Measurements from ENCODE around the gene KCNH6. TPM values are rescaled to one million over a fixed set of nuclear protein-coding genes. Genes with fewer than 3 reads are reported as not detected.
A peak's percentile ranks its signal among the peaks of the same experiment; 100 is the strongest.

Gene KCNH6
- total RNA-seq, 2 experiments from 2014 or later, result not detected

- Histone ChIP-seq H3K4me1 (ENCODE audit: insufficient read depth, low read length) (no peaks in the 10 kb centered on the region), H3K27me3 (ENCODE audit: control insufficient read depth in 1 of 2, insufficient read depth in 2 of 2, low read length in 2 of 2) (no peaks in the 10 kb centered on the region), H3K4me3 (ENCODE audit: low read length) (no peak overlapping the region), H3K9me3 (ENCODE audit: control insufficient read depth in 1 of 2, insufficient read depth in 1 of 2, low read length in 2 of 2) (no peaks in the 10 kb centered on the region), H3K36me3 (ENCODE audit: insufficient read depth, low read length) (no peaks in the 10 kb centered on the region), H3K27ac (ENCODE audit: low read depth in 1 of 2, low read length in 2 of 2) (no peak overlapping the region)
- H3K27ac Mint-ChIP-seq, result no peak overlapping the region
- DNase-seq, result no peak
- H3K27me3 Mint-ChIP-seq, result peaks cover 5% of the 10 kb centered on the region
- H3K36me3 Mint-ChIP-seq (ENCODE audit: low read depth), result no peaks in the 10 kb centered on the region
- ChIA-PET POLR2A (no interaction called here), CTCF (no interaction called here)
- TF ChIP-seq CTCF (IDR thresholded peaks at IDR 0.05), result no peak
- H3K9me3 Mint-ChIP-seq, result no peaks in the 10 kb centered on the region
- no peak for ATAC-seq (ENCODE audit: poor library complexity)
- H3K4me3 Mint-ChIP-seq, result no peak overlapping the region
- intact Hi-C loops (cut with DNase I, micrococcal nuclease), result no loop called here
- no peaks in the 10 kb centered on the region for H3K4me1 Mint-ChIP-seq (ENCODE audit: low read depth)
Measured at GRCh38 chr17:63496663-63497400, 26.3 kb upstream of the KCNH6 start.

GRCh38 chr17:63497708-63498483 is 25.3 kb upstream of the KCNH6 start:
- H3K4me3 Mint-ChIP-seq, result no peak overlapping the region
- H3K4me1 Mint-ChIP-seq (ENCODE audit: low read depth), result no peaks in the 10 kb centered on the region
- ATAC-seq (ENCODE audit: poor library complexity) (no peak), DNase-seq (peak in 3 of 14 experiments; percentile 11 to 37 (median 16))
- CTCF ChIA-PET, result no interaction called here
- POLR2A ChIA-PET, result no interaction called here
- TF ChIP-seq CTCF (IDR thresholded peaks at IDR 0.05), result no peak
- peaks cover 9% of the 10 kb centered on the region for H3K27me3 Mint-ChIP-seq
- Histone ChIP-seq H3K27ac (ENCODE audit: low read depth in 1 of 2, low read length in 2 of 2) (no peak overlapping the region), H3K4me3 (ENCODE audit: low read length) (no peak overlapping the region), H3K9me3 (ENCODE audit: control insufficient read depth in 1 of 2, insufficient read depth in 1 of 2, low read length in 2 of 2) (no peaks in the 10 kb centered on the region), H3K36me3 (ENCODE audit: insufficient read depth, low read length) (no peaks in the 10 kb centered on the region), H3K4me1 (ENCODE audit: insufficient read depth, low read length) (no peaks in the 10 kb centered on the region), H3K27me3 (ENCODE audit: control insufficient read depth in 1 of 2, insufficient read depth in 2 of 2, low read length in 2 of 2) (no peaks in the 10 kb centered on the region)
- no peaks in the 10 kb centered on the region for H3K36me3 Mint-ChIP-seq (ENCODE audit: low read depth)
- H3K27ac Mint-ChIP-seq, result no peak overlapping the region
- H3K9me3 Mint-ChIP-seq, result no peaks in the 10 kb centered on the region
- intact Hi-C loops (cut with DNase I, micrococcal nuclease), result no loop called here

GRCh38 chr17:63498626-63499195 is 24.4 kb upstream of the KCNH6 start:
- H3K4me3 Mint-ChIP-seq, result no peak overlapping the region
- H3K9me3 ChIP-seq (ENCODE audit: control insufficient read depth in 1 of 2, insufficient read depth in 1 of 2, low read length in 2 of 2), result no peaks in the 10 kb centered on the region
- no peaks in the 10 kb centered on the region for H3K9me3 Mint-ChIP-seq
- intact Hi-C loops (cut with DNase I, micrococcal nuclease), result no loop called here
- ATAC-seq (ENCODE audit: poor library complexity) (no peak), DNase-seq (no peak)
- H3K4me3 ChIP-seq (ENCODE audit: low read length), result no peak overlapping the region
- peaks cover 12% of the 10 kb centered on the region for H3K27me3 Mint-ChIP-seq
- no peak for TF ChIP-seq CTCF (IDR thresholded peaks at IDR 0.05)
- no peaks in the 10 kb centered on the region for H3K36me3 Mint-ChIP-seq (ENCODE audit: low read depth)
- no peaks in the 10 kb centered on the region for H3K27me3 ChIP-seq (ENCODE audit: control insufficient read depth in 1 of 2, insufficient read depth in 2 of 2, low read length in 2 of 2)
- H3K27ac ChIP-seq (ENCODE audit: low read depth in 1 of 2, low read length in 2 of 2), result no peak overlapping the region
- H3K27ac Mint-ChIP-seq, result no peak overlapping the region
- ChIA-PET POLR2A (no interaction called here), CTCF (no interaction called here)
- H3K36me3 ChIP-seq (ENCODE audit: insufficient read depth, low read length), result no peaks in the 10 kb centered on the region
- H3K4me1 Mint-ChIP-seq (ENCODE audit: low read depth), result no peaks in the 10 kb centered on the region
- H3K4me1 ChIP-seq (ENCODE audit: insufficient read depth, low read length), result no peaks in the 10 kb centered on the region

Measured in CD4-positive, alpha-beta T cell (primary cell).